Measurements from ENCODE around the gene AAMDC.

Gene AAMDC

DNA sequence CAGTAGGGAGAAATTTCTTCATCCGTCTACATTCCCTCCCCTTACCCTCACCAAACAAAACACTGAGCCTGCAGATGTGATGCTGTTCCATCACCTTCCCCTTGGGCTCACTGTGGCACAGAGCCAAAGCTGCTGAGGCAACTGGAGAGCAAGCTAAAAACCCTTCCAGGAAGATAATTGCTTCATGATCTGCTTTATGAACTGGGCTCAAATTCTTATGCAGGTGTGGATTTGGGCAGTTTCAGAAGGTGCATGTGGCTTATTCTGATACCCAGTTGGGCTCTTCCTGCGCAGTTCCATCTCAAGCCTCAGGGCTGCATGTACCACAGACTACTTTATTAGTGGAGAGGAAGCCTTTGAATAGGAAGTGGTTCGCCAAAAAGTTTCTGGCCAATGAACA is 58.3 kb downstream of the AAMDC start:
- H3K4me2 ChIP-seq (ENCODE audit: low read length), result no peak overlapping the region
- no peak for TF ChIP-seq EZH2phosphoT487 (IDR thresholded peaks at IDR 0.05; ENCODE audit: borderline replicate concordance, low read length)
- H3K79me2 ChIP-seq (ENCODE audit: control insufficient read depth, low read length), result no peaks in the 10 kb centered on the region
- no peaks in the 10 kb centered on the region for H3K27me3 ChIP-seq (ENCODE audit: control insufficient read depth, low read length)
- H3K9me3 ChIP-seq (ENCODE audit: control insufficient read depth, insufficient read depth, low read length), result no peaks in the 10 kb centered on the region
- no peaks in the 10 kb centered on the region for H4K20me1 ChIP-seq (ENCODE audit: control insufficient read depth, insufficient read depth, low read depth, low read length)
- H3K4me1 ChIP-seq (ENCODE audit: control insufficient read depth, low read length), result peaks cover 8% of the 10 kb centered on the region
- H3K9me2 ChIP-seq (replicated peaks; ENCODE audit: control insufficient read depth, low read length), result no peaks in the 10 kb centered on the region
- H3K4me3 ChIP-seq (ENCODE audit: low read length), result no peak overlapping the region
- H3K27ac ChIP-seq (ENCODE audit: low read depth, low read length), result no peak overlapping the region
- peaks cover 44% of the 10 kb centered on the region for H3K36me3 ChIP-seq (ENCODE audit: control insufficient read depth, low read length)
- no peaks in the 10 kb centered on the region for H3F3A ChIP-seq (ENCODE audit: control insufficient read depth, insufficient read depth)

GRCh38 chr11:77882396-77882795 is 61.5 kb downstream of the AAMDC start:
- H3K9me2 ChIP-seq (replicated peaks; ENCODE audit: control insufficient read depth, low read length), result no peaks in the 10 kb centered on the region
- H3K79me2 ChIP-seq (ENCODE audit: control insufficient read depth, low read length), result no peaks in the 10 kb centered on the region
- no peaks in the 10 kb centered on the region for H3K9me3 ChIP-seq (ENCODE audit: control insufficient read depth, insufficient read depth, low read length)
- H3F3A ChIP-seq (ENCODE audit: control insufficient read depth, insufficient read depth), result no peaks in the 10 kb centered on the region
- peaks cover 41% of the 10 kb centered on the region for H3K36me3 ChIP-seq (ENCODE audit: control insufficient read depth, low read length)
- H3K4me2 ChIP-seq (ENCODE audit: low read length), result no peak overlapping the region
- TF ChIP-seq, protein P1, sequence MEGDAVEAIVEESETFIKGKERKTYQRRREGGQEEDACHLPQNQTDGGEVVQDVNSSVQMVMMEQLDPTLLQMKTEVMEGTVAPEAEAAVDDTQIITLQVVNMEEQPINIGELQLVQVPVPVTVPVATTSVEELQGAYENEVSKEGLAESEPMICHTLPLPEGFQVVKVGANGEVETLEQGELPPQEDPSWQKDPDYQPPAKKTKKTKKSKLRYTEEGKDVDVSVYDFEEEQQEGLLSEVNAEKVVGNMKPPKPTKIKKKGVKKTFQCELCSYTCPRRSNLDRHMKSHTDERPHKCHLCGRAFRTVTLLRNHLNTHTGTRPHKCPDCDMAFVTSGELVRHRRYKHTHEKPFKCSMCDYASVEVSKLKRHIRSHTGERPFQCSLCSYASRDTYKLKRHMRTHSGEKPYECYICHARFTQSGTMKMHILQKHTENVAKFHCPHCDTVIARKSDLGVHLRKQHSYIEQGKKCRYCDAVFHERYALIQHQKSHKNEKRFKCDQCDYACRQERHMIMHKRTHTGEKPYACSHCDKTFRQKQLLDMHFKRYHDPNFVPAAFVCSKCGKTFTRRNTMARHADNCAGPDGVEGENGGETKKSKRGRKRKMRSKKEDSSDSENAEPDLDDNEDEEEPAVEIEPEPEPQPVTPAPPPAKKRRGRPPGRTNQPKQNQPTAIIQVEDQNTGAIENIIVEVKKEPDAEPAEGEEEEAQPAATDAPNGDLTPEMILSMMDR (IDR thresholded peaks at IDR 0.05; ENCODE audit: low read depth, low read length, poor library complexity, severe bottlenecking), result no peak
- no peak for TF ChIP-seq EZH2phosphoT487 (IDR thresholded peaks at IDR 0.05; ENCODE audit: borderline replicate concordance, low read length)
- H3K4me1 ChIP-seq (ENCODE audit: control insufficient read depth, low read length), result peaks cover 8% of the 10 kb centered on the region
- no peaks in the 10 kb centered on the region for H4K20me1 ChIP-seq (ENCODE audit: control insufficient read depth, insufficient read depth, low read depth, low read length)
- no peak overlapping the region for H3K4me3 ChIP-seq (ENCODE audit: low read length)
- H3K27ac ChIP-seq (ENCODE audit: low read depth, low read length), result no peak overlapping the region
- no peaks in the 10 kb centered on the region for H3K27me3 ChIP-seq (ENCODE audit: control insufficient read depth, low read length)

DNA sequence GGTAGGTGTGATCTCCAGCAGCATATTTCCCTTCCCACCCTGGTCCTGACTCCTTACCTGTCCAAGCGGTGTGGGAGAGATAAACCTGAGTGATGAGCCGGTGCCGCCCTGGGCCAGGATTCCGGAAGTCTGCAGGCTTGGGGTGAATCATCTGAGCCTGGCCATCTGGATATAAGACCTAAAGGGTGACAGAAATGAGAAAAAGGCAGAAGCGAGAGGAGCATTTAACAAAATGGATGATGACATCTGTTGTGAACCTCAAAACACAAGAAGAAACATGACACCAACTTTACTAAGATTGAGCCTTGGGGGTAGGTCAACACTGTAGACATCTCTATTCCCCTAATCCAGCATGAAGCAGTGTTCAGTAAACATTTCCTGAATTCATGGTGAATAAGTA is 62.8 kb downstream of the AAMDC start:
- Histone ChIP-seq H3K4me3 (ENCODE audit: low read length) (no peak overlapping the region), H3K4me1 (ENCODE audit: control insufficient read depth, low read length) (peaks cover 8% of the 10 kb centered on the region), H4K20me1 (ENCODE audit: control insufficient read depth, insufficient read depth, low read depth, low read length) (no peaks in the 10 kb centered on the region), H3K4me2 (ENCODE audit: low read length) (no peak overlapping the region), H3K9me2 (replicated peaks; ENCODE audit: control insufficient read depth, low read length) (no peaks in the 10 kb centered on the region), H3F3A (ENCODE audit: control insufficient read depth, insufficient read depth) (no peaks in the 10 kb centered on the region), H3K79me2 (ENCODE audit: control insufficient read depth, low read length) (no peaks in the 10 kb centered on the region), H3K36me3 (ENCODE audit: control insufficient read depth, low read length) (peaks cover 36% of the 10 kb centered on the region), H3K27ac (ENCODE audit: low read depth, low read length) (no peak overlapping the region), H3K9me3 (ENCODE audit: control insufficient read depth, insufficient read depth, low read length) (no peaks in the 10 kb centered on the region), H3K27me3 (ENCODE audit: control insufficient read depth, low read length) (no peaks in the 10 kb centered on the region)
- TF ChIP-seq, protein P1 (IDR thresholded peaks at IDR 0.05; ENCODE audit: low read depth, low read length, poor library complexity, severe bottlenecking), result no peak
- no peak for TF ChIP-seq EZH2phosphoT487 (IDR thresholded peaks at IDR 0.05; ENCODE audit: borderline replicate concordance, low read length)

GRCh38 chr11:77884186-77884828 is 63.4 kb downstream of the AAMDC start:
- Histone ChIP-seq H3K36me3 (ENCODE audit: control insufficient read depth, low read length) (peaks cover 31% of the 10 kb centered on the region), H3K4me3 (ENCODE audit: low read length) (no peak overlapping the region), H3K27ac (ENCODE audit: low read depth, low read length) (no peak overlapping the region), H3K4me1 (ENCODE audit: control insufficient read depth, low read length) (peaks cover 6% of the 10 kb centered on the region), H4K20me1 (ENCODE audit: control insufficient read depth, insufficient read depth, low read depth, low read length) (no peaks in the 10 kb centered on the region), H3K27me3 (ENCODE audit: control insufficient read depth, low read length) (no peaks in the 10 kb centered on the region), H3K79me2 (ENCODE audit: control insufficient read depth, low read length) (no peaks in the 10 kb centered on the region), H3K9me2 (replicated peaks; ENCODE audit: control insufficient read depth, low read length) (no peaks in the 10 kb centered on the region), H3K9me3 (ENCODE audit: control insufficient read depth, insufficient read depth, low read length) (no peaks in the 10 kb centered on the region), H3F3A (ENCODE audit: control insufficient read depth, insufficient read depth) (no peaks in the 10 kb centered on the region), H3K4me2 (ENCODE audit: low read length) (no peak overlapping the region)
- TF ChIP-seq EZH2phosphoT487 (IDR thresholded peaks at IDR 0.05; ENCODE audit: borderline replicate concordance, low read length), result no peak
- TF ChIP-seq, protein P1 (IDR thresholded peaks at IDR 0.05; ENCODE audit: low read depth, low read length, poor library complexity, severe bottlenecking), result no peak

Data from DOHH2 (cell line).